KMS-11 (cell line): ENCODE measurements around the gene HTR6.

Source experiments
- H2AFZ ChIP-seq: fragments of 200-600 bp; sonication (generic); 2 replicates; pipeline ENCODE4 v1.6.1; 2016; ENCODE audit warnings: antibody characterized with exemption, mixed run types, low read depth
- H3K27ac ChIP-seq: fragments of 200-600 bp; sonication (generic); 2 replicates; pipeline ENCODE4 v1.6.1; 2016; ENCODE audit warnings: mild to moderate bottlenecking, mixed run types
- H3K27me3 ChIP-seq: fragments of 200-600 bp; sonication (generic); 2 replicates; pipeline ENCODE4 v1.6.1; 2017; ENCODE audit warnings: mild to moderate bottlenecking, low read depth, mixed run types, moderate library complexity; ENCODE audit not compliant: insufficient read depth
- H3K36me3 ChIP-seq: fragments of 200-600 bp; sonication (generic); 2 replicates; pipeline ENCODE4 v1.6.1; 2017; ENCODE audit warnings: mild to moderate bottlenecking, mixed run types; ENCODE audit not compliant: insufficient read depth
- H3K4me1 ChIP-seq: fragments of 200-600 bp; sonication (generic); 2 replicates; pipeline ENCODE4 v1.6.1; 2016; ENCODE audit warnings: mild to moderate bottlenecking, low read depth, mixed run types; ENCODE audit not compliant: poor library complexity, severe bottlenecking
- H3K4me2 ChIP-seq: fragments of 200-600 bp; sonication (generic); 2 replicates; pipeline ENCODE4 v1.7.0; 2016; ENCODE audit warnings: mild to moderate bottlenecking, mixed run types
- H3K4me3 ChIP-seq: fragments of 200-600 bp; sonication (generic); IDR thresholded peaks from 2 replicates; pipeline ENCODE4 v1.6.1; 2017; ENCODE audit warnings: low read depth, low read length, mixed read lengths; ENCODE audit not compliant: insufficient read depth
- H3K79me2 ChIP-seq: fragments of 200-600 bp; sonication (generic); 2 replicates; pipeline ENCODE4 v1.6.1; 2016; ENCODE audit warnings: low read depth, mixed run types; ENCODE audit not compliant: insufficient read depth
- H3K9ac ChIP-seq: fragments of 200-600 bp; sonication (generic); 2 replicates; pipeline ENCODE4 v1.6.1; 2016; ENCODE audit warnings: mild to moderate bottlenecking, mixed run types
- H4K20me1 ChIP-seq: fragments of 200-600 bp; sonication (generic); 2 replicates; pipeline ENCODE4 v1.6.1; 2016; ENCODE audit warnings: mild to moderate bottlenecking, mixed run types; ENCODE audit not compliant: insufficient read depth
- CTCF ChIP-seq: fragments of 200-600 bp; sonication (generic); conservative IDR thresholded peaks from 2 replicates; pipeline ENCODE4 v1.6.1; 2017; ENCODE audit warnings: low read depth, mild to moderate bottlenecking, antibody characterized with exemption, low read length, moderate library complexity, mixed read lengths

The HTR6 gene

GRCh38 chr1:19728413-19729145, 63.9 kb downstream of the HTR6 start:
- Histone ChIP-seq H3K36me3 (no peaks in the 10 kb centered on the region), H3K4me2 (no peak overlapping the region), H3K27me3 (no peaks in the 10 kb centered on the region), H3K79me2 (no peaks in the 10 kb centered on the region), H3K27ac (no peak overlapping the region), H3K9ac (no peak overlapping the region), H3K4me3 (no peak overlapping the region), H4K20me1 (no peaks in the 10 kb centered on the region), H2AFZ (no peak overlapping the region), H3K4me1 (no peaks in the 10 kb centered on the region)
- no peak for TF ChIP-seq CTCF

DNA sequence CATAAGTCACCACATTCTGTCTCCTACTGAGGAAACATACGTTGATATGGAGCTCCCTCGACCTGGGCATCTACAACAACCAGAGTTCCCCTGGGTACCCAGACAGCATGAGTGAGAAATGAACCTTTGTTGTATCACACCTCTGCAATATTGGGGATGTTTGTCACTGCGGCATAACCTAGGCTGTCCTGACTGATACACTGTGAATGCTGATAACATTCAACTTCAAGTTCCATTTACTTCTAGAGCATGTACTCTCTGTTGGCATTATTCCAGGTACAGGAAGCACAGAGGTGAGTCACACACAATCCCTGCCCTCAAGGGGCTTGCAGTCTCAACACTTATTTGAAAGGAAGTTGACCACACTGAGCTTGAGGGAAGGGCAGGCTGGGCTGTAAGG, 65.6 kb downstream of the HTR6 start:
- Histone ChIP-seq H3K4me1 (no peaks in the 10 kb centered on the region), H3K4me3 (no peak overlapping the region), H3K27me3 (no peaks in the 10 kb centered on the region), H3K36me3 (no peaks in the 10 kb centered on the region), H3K9ac (no peak overlapping the region), H3K79me2 (no peaks in the 10 kb centered on the region), H3K4me2 (no peak overlapping the region), H4K20me1 (no peaks in the 10 kb centered on the region), H3K27ac (no peak overlapping the region), H2AFZ (no peak overlapping the region)
- no peak for TF ChIP-seq CTCF
